ENCODE data around the gene GRB14. TPM values are rescaled to one million over a fixed set of nuclear protein-coding genes. Genes with fewer than 3 reads are reported as not detected.

GRB14 gene
- polyA plus RNA-seq, 1 of the 3 experiments (the other 2 are of a cell fraction): 3.9 TPM

GRCh38 chr2:164593541-164593940 lies 27.7 kb downstream of the GRB14 start:
- peaks cover 8% of the 10 kb centered on the region; the same call in 1 of the 2 replicates for H3K79me2 ChIP-seq (ENCODE audit: insufficient read depth)
- H2AFZ ChIP-seq (ENCODE audit: low read depth): no peak overlapping the region
- no peak overlapping the region for H3K9ac ChIP-seq
- POLR2A ChIA-PET: no interaction called here
- H3K9me2 ChIP-seq: no peaks in the 10 kb centered on the region
- H3K27ac ChIP-seq (ENCODE audit: low read depth in 2 of 2, low read length in 1 of 2): peak overlapping the region in 1 of 2 experiments; percentile 38; a peak in 1 of 4 replicates
- H3K9me3 ChIP-seq: no peaks in the 10 kb centered on the region
- TF ChIP-seq MEF2A (IDR thresholded peaks at IDR 0.05; ENCODE audit: borderline replicate concordance, low read depth) (no peak), ELF1 (IDR thresholded peaks at IDR 0.05) (no peak), IRF3 (IDR thresholded peaks at IDR 0.05; ENCODE audit: low read depth, low read length) (no peak), TAF1 (IDR thresholded peaks at IDR 0.05; ENCODE audit: borderline replicate concordance, low read depth, low read length) (no peak), FOXM1 (IDR thresholded peaks at IDR 0.05; ENCODE audit: low read depth) (no peak), REST (IDR thresholded peaks at IDR 0.05; ENCODE audit: low read depth, low read length) (no peak), SIN3A (IDR thresholded peaks at IDR 0.05; ENCODE audit: borderline replicate concordance, low read depth, low read length) (no peak), RXRA (IDR thresholded peaks at IDR 0.05; ENCODE audit: borderline replicate concordance, low read depth) (no peak), FOSL2 (IDR thresholded peaks at IDR 0.05; ENCODE audit: borderline replicate concordance, low read depth) (no peak), FOXJ3 (CRISPR knock-in tag; IDR thresholded peaks at IDR 0.05) (no peak), CHD2 (IDR thresholded peaks at IDR 0.05; ENCODE audit: low read length, partially characterized antibody) (no peak), RCOR1 (IDR thresholded peaks at IDR 0.05; ENCODE audit: low read length) (no peak), YY1 (IDR thresholded peaks at IDR 0.05; ENCODE audit: low read depth) (no peak)
- TF ChIP-seq, protein P1, sequence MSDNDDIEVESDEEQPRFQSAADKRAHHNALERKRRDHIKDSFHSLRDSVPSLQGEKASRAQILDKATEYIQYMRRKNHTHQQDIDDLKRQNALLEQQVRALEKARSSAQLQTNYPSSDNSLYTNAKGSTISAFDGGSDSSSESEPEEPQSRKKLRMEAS (IDR thresholded peaks at IDR 0.05; ENCODE audit: low read depth): no peak
- TF ChIP-seq, protein P2, sequence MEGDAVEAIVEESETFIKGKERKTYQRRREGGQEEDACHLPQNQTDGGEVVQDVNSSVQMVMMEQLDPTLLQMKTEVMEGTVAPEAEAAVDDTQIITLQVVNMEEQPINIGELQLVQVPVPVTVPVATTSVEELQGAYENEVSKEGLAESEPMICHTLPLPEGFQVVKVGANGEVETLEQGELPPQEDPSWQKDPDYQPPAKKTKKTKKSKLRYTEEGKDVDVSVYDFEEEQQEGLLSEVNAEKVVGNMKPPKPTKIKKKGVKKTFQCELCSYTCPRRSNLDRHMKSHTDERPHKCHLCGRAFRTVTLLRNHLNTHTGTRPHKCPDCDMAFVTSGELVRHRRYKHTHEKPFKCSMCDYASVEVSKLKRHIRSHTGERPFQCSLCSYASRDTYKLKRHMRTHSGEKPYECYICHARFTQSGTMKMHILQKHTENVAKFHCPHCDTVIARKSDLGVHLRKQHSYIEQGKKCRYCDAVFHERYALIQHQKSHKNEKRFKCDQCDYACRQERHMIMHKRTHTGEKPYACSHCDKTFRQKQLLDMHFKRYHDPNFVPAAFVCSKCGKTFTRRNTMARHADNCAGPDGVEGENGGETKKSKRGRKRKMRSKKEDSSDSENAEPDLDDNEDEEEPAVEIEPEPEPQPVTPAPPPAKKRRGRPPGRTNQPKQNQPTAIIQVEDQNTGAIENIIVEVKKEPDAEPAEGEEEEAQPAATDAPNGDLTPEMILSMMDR (IDR thresholded peaks at IDR 0.05): no peak
- TF ChIP-seq, protein P3, sequence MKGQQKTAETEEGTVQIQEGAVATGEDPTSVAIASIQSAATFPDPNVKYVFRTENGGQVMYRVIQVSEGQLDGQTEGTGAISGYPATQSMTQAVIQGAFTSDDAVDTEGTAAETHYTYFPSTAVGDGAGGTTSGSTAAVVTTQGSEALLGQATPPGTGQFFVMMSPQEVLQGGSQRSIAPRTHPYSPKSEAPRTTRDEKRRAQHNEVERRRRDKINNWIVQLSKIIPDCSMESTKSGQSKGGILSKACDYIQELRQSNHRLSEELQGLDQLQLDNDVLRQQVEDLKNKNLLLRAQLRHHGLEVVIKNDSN (IDR thresholded peaks at IDR 0.05; ENCODE audit: borderline replicate concordance, low read depth): no peak
- CTCF ChIA-PET: no interaction called here
- H3K27me3 ChIP-seq (ENCODE audit: insufficient read depth): no peaks in the 10 kb centered on the region
- peaks cover 15% of the 10 kb centered on the region for H3F3A ChIP-seq (replicated peaks; ENCODE audit: insufficient read depth)
- DNase-seq: no peak
- H3K4me3 ChIP-seq (ENCODE audit: low read depth in 2 of 2, low read length in 1 of 2): no peak overlapping the region
- H3K4me2 ChIP-seq: no peak overlapping the region; the same call in 1 of the 2 replicates
- WGBS (ENCODE audit: low lambda C conversion rate): 81% methylated on average over 4 of the region's 4 CpGs
- H3K4me1 ChIP-seq (ENCODE audit: control insufficient read depth in 1 of 2, insufficient read depth in 2 of 2, low read depth in 1 of 2, low read length in 1 of 2): peaks cover 0 to 14% of the 10 kb centered on the region in 2 experiments; a peak in 2 of 4 replicates
- peaks cover 0 to 7% of the 10 kb centered on the region in 2 experiments for H3K36me3 ChIP-seq (replicated peaks in 1 of 2; ENCODE audit: control insufficient read depth in 1 of 2, insufficient read depth in 2 of 2, low read length in 1 of 2)
- H4K20me1 ChIP-seq (ENCODE audit: insufficient read depth): no peaks in the 10 kb centered on the region

Measured in SK-N-SH (cell line).